Stimulated activated CD4-positive, alpha-beta T cell treated with anti-CD3 and anti-CD28 coated beads, TNF-alpha, amount 100 ng/mL, for 4 hours (primary cell): ENCODE results near the gene G0S2.

Source experiments
- DNase-seq, 3 experiments: peaks; one replicate each; pipeline ENCODE4 v3.0.0-alpha.2; 2020; ENCODE audit warnings: low read depth in 3 of 3

Gene G0S2

DNA sequence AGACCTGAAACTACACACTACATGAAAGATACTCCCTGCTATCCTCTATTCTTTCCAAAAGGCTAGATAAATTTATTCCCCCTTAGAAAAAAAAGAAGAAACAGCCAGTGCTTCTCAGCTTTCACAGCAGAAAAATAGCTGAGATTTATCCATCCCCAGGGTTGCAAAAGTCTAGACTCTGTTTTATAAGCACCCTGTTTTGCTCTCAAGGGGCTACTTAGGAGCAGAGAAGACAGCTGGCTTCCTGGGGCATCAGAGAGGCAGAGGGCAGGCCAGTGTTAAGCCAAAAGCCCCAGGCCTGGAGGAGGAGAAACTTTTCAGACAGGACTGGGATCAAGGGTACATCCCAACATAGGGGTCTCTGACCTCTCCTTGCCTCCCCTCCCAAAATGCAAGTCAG is 26.9 kb upstream of the G0S2 start:
- no peak for DNase-seq

DNA sequence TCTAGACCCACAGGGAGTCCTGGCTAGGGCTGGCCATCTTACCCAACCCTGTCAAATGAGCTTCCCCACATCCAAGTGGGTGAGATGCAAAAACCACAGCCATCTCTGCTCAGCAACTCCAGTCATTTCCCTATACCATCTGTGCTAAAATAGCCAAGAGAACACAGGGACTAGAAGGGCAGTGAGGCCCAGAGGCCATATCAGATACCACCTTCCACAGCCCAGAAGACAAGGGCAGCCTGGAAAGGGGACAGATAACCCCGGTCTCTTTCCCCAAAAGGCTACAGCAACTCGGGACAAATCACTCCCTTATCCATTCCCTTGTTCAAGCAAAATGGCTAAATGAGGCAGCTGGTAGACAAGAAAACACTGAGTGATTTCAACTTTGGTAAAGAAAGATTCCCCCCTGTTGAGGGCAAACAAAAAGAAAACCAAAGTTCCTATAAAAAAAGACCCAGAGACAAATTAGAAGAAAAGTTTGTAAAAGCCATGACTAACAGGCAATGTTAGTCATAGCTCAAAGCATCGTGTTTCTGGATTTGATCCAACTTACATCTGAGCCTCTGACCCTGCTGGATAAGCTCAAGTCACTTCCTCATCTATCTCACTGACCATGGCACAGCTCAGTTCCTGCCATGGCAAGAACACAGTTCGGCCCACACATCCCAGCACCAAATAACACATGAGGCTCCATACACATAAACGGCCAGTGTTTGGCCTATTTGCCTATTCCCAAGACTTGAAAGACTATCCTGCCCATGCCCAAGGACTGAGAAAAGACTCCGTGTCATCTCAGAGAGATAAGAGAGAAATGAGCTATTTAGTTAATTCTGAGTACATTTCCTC is 26.1 kb upstream of the G0S2 start:
- DNase-seq: no peak

DNA sequence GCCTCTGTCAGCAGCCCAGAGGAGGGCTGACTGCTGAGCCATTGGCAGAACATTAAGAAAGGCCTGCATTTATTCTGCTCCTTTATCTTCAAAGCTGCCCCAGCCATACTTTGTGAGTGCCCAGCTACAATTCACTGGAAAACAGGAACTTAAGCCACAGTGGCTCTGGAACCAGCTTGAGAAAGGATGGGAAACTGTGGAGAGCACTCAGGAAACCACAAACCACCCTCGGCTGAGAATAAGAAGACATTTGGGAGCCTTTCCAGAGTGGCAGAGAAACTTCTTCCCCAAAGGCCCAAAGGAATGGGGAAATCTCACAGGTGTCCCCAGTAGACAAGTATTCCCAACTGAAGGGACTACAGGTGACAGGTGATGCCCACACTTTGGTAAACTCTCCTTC is 24.8 kb upstream of the G0S2 start:
- no peak for DNase-seq

DNA sequence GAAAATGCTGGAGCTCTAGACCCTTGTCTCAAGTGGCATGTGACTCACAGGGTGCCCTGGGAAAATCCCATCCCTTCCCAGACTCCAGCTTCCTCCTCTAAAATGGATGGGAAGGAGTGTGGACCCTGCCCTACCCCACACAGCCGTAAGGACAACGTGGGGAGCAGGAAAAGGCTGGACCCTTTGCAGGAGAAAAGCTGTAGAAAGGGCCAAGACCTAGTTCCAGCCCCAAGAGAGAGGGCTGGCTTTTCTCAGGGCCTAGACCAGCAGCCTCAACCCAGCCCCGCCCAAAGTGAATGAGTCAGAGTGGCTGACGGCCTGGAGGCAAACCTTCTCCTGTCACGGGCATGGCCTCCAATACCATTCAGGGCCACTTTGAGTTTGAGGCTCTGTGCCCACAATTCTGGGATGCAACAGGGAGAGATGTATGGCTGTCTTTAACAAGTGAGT is 24.0 kb upstream of the G0S2 start:
- DNase-seq: peak in 2 of 3 experiments; percentile 18 to 20

DNA sequence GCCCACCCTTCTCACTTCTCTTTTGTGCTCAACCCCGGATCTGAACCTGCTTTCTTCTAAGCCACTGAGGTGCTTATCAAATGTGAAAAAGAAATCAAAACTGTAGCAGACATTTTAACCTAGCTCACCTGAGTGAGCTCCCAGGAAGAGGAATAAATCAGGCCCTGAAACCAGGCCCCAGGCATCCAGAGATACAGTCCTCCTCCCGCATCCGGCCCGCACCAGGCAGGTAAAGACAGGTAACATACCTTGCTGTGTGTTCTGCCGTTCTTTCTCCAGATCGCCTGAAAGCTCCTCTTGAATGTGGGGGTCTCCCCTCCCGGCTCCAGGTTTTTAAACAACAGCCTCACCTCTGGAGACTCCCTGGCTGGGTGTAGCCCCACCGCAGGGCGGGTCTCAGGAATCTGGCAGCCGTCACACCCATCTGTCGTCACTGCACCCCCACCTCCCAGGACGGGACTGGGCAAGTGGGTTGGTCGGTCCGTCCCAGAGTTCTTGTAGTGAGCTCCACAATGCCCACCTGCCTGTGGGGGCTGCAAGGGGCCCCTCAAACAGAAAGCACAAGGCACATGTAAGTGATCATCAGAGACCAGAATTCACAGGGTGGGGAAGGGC is 23.0 kb upstream of the G0S2 start, which contains the start of gene LAMB3:
TSS of gene LAMB3 (minus strand) at position 305 of the 615 bp plus-strand sequence. CDS start 1,481 bp downstream, outside the sequence.
- DNase-seq: no peak

DNA sequence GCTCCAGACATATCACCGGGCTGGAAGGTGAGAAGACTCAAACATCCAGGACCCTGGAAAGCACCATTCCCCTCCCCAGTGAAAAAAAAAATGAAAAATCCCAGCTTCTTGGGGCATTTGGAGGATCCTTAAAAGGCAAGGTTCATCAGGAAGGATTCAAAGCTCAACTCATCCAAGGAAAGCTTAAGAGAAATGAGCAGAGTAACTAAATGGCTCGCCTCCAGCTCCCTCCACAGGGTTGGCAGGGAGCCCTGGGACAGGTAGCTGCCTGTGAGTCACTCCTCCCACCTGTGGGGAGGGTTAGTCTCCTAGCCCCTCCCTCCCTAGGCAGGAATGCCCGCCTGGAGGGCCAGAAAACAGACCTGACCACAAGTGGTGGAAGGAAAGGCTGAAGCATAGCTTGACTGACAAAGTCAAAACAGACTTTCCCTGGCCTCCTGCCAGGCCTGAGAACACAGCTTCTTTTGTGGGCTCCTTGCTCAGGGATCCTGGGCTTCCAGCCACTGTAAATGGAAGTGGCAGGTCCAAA is 22.3 kb upstream of the G0S2 start:
- DNase-seq: peak in 2 of 3 experiments; percentile 13 to 25

DNA sequence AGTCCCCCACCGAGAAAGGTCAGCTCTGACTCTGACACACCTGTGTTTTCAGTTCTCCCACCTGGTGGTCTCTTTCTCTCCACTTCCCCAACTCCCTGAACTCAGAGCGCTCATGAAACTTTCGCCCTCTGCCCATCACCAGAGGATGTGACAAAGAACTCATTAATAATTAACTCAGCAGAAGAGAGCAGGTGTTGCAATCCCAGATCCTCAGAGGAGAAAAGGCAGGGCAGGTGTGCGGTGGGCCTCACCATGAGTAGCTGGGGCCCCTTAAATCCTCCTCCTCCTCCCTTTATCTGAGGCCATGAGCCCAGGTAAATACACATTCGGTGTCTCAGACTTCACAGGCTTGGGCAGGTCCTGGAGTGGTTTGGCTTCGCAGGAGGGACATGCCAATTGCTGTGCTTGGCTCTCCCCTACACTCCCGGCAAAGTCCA is 21.3 kb upstream of the G0S2 start:
- DNase-seq: no peak

DNA sequence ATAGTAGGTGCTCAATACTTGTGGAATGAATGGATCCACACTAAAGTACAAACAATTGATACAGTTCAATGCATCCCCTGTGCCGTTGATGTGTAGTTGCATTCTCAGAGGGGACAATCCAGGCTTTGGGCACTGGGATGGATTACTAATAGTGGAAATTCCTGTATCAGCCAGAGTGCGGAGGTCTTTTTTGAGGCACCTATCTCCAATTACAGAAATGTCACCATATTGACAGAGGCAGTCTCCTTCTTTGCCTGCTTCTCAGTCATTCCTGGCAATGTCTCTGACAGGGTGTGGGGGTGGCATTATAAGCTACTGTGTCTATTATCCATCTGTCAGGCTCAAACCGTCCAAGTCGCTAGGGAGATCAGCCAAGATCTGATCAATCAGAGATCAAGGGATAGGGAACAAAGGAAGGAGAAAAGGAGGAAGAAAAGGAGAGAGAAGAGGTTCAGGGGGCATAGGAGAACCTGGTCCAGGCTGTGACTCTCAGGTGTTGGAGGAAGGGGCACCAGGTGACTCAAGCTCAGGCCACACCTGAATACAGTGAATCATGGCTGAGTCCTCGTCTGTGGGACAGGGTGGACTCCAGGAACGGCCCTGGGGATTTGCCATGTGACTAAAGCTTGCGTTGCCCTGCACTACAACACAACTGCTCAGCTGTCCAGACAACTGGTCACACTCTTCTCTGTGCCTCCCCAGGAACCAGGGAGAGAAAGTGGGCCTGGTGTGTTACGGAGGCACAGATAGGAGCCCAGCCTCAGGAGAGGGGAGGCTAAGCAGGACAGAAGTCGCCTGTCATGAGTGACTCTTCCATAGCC is 19.6 kb upstream of the G0S2 start:
- no peak for DNase-seq

DNA sequence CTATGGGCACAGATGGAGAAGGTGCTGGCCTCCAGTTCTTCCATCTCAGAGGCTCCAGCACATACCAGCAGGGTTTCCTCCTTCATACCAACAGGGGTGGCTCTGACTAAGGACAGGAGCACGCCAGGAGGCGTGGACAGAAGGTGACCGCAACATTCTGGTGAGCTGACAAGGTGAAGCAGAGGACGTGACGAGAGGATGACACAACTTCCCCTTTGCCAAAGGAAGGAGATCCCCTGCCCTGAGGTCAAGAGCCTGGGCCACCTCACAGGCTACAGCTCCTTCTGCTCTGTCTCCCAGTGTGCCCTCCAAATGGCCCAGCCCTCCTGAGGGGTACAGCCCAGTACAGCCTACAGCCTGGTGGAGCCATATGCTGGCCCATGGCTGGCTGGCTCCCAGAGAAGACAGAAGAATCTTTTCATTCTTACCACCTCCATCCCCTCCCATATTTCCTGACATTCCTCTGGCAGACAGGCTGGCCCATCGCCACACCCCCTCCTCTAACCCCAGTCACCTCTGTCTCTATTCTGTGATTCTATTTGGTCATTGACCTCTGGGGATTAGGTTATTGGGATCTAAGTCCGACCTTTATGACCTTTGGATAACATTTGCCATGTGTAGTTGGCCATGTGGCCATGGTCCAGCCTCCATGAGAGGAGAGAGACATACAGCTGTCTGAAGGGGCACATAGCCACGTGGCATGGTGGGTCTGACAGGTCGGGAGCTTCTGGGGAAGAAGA is 17.9 kb upstream of the G0S2 start:
- no peak for DNase-seq

DNA sequence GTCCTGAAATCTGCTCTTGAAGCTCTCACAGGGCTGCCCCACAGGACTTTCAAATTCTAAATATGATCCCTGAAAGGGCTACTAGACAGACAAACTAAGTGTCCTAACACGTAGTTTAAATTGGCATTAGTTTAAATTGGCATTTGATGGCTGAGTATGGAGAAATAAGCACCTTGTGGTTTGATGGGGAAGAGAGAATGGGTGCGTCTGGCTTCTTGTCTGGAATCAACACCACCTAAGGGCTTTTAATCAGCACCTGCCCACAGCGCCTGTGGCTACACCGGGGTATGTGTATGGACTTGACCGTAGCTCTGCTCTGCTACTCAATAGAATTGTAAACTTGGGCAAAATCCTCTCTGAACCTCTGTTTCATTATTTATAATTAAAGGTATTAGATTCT is 17.3 kb upstream of the G0S2 start:
- no peak for DNase-seq

DNA sequence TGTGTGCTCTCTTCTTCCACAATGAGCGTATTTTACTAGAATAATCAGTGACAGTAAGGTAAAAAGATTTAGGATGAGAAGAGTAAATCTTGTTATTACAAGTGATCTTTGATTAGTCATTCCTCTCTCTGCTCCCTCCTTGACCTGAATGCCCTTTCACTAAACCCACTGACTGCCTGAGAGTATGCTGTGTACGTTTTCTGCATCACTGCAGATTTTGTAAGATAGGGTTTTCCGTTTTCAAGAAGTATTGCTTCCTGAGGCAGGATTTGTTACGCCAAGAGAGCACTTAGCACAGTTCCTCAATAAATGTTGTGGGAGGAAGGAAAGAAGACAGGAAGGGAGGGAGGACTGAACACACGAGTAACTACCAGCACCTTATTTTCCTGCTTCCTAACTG is 15.3 kb upstream of the G0S2 start:
- no peak for DNase-seq

DNA sequence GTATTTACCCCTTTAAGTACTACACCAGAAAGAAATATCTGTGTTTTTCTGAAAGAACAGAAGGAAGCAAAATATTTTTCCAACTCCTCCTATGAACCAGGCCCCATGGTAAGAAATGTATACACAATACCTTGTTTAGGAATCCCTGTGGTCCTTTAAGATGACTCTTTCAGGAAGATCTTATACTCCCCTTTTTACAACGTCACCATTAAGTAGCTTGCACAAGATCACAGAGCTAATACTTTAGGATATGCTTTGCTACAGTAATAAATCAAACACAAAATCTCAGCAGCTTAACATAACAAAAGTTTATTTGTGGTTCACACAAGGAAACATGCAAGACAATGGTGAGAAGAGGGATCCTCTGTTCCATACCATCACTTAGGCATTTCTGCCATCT is 14.1 kb upstream of the G0S2 start:
- no peak for DNase-seq

DNA sequence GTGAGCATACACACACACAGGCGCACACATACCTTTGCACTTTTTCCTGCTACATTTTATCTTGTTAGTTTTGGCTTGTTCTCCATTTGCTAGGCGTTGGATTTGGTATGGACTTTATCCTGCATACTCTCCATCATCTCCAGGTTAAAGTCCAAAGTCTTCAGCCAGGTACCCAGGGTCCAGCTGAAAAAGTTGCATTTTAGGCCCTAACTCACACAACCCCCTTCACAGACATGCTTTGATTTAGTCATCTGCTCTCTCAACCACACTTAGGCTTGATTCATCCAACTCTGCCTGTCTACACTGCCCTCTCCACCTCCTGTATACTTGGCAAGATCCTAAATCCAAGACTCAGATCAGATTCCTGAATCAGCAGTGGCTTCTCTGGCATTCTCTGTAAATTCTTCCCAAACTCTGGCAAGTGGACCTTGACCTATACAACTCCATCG is 12.3 kb upstream of the G0S2 start:
- no peak for DNase-seq

DNA sequence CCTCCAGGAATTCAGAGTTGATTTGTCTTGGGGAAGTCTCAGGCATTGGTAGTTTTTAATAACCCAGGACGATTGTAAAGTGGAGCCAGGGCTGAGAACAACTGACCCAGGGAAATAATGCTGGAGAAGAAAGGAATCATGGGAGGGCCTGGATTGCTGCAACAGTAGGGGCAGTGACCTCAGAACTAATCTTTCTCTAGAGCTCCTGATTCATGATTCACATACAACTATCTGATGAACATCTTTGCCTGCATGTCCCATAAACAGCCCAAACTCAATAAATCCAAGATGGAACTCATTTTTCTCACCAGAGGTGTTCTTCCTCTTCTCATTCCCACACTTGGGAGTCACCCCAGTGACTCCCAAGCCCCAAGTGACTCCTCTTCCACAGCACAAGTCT is 8.1 kb upstream of the G0S2 start:
- DNase-seq: no peak

DNA sequence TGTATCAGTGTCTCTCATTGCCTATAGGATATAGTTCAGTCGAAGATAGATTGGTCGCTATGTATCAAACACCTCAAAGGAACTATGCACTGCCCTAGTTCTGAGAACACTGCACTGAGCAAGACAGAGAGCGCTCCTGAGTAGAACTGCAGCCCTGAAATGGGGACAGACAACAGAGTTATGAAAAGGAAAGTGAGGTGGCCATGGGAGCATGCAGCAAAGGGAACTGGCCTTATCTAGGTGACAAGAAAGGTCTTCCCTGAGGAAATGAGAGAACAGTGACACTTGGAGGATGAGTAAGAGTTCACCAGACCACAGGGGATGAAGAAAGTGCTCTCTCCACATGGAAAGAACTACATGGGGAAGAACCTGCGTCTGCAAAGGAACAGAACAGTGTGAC is 7.5 kb upstream of the G0S2 start:
- no peak for DNase-seq

DNA sequence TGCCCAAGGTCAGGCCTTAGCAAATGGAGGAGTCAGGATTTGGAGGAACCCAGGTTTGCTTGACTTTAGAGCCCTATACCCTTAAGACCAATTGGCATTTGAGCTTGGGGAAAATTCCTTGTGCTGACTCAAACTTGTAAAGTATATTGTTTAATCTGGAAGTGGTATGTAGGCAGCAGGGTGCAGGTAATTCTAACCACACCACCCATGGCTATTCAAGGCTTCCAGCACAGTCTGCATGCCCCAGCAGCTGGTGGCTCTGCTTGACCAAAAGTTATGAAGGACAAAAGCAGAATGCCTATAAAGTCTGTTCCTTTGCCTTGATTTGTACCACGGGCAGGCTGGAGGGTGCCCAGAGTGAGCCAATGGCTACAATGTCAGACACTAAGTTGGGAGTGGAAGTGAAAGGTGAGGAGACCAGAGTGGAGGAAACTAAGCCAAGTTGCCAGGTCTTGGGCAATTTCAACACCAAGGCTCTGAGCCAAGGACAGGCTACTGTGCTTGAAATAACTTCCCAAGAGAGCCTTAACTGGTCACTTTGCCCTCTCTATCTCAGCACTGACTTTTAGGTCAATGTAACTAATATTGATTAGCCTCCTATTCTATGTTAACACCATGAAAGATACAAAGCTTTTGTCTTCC is 4.7 kb upstream of the G0S2 start:
- no peak for DNase-seq

DNA sequence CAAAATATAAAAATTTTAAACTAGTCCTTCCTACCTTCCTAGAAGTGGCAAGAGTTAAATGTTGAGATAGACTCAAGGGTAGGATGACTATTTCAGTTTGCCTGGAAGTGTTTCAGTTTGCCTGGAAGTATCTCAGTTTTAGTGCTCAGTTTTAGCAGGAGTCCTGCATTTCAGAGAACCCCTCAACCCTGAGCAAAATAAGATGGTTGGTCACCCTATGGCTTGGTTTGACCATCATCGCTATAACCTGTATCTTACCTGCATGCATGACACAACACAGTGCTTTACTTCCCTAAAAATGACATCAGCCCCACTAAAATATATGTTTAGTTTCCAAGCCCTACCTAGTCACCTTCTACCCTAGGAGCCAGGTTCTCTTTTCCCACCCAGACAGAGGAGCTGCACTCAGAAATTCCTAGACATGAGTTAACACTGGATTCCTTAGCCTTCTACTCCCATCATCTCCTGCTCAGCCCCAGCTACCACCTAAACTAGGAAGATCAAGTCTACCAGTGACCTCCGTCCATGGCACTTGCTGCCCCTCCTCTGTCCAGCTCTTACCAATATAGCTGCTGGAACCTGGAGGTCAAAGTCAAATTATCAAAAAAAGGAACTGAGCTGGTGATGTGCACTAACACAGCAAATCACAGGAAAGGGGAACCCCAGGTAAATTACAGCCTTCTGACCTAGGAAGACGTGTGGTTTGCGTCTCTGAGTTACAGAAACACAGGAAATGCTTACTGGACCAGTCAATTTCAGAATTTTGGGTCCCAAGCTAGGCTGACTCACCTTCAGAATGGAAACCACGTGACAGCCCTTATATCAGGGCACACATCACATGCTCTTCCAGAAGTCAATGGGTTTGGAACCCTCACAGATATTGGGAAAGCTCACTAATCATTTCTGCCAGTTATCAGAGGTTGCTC is 2.2 kb upstream of the G0S2 start:
- no peak for DNase-seq

DNA sequence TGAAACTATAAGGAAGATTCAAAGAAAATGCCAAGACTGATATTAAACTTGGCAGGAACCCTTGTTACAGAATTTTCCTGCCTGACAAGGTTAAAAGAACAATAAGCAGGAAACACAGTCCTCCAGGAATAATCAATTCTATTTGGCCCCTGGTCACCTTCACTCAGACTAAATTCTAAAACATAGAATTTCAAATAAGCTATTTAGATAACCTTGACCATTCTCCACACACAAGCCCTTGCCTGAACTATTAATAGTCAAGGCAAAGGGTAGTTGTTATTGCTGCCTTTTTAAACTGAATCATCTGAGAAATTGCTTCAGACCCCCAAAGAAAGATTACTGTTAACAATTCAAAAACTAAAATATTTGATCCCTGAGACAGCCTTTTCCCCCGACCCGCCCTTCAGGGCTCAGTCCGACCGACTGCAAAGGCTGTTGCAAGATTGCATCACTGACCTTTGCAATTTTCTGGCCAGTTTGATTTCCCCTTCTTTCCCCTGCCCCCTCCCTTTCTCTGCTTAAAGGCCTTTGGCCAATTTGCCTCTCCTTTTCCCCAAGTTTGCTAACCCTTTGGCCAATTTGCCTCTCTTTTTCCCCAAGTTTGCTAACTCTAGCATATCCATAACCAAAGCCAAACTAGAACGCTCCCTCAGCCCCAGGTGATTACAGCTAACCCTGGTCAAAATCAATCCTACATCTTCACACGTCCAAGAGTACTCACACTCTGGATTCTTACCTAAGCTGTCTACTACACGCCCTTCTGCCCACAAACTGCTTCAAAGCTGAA is 1.4 kb upstream of the G0S2 start:
- no peak for DNase-seq
